ENCODE results near the gene RPS16. TPM values are rescaled to one million over a fixed set of nuclear protein-coding genes. Genes with fewer than 3 reads are reported as not detected.

Gene RPS16
- total and polyA plus RNA-seq, 2 of the 8 experiments (the other 6 are each of a cell fraction or from before 2014, with no cell fraction given), result 2,433 to 7,810 TPM

- H3K4me2 ChIP-seq (ENCODE audit: insufficient read depth in 1 of 2, low read depth in 2 of 2, low read length in 2 of 2), result peak overlapping the region; percentile 63 to 95
- no peaks in the 10 kb centered on the region for H3K27me3 ChIP-seq (replicated peaks in 1 of 4; ENCODE audit: control insufficient read depth in 3 of 4, extremely low read depth in 1 of 4, insufficient read depth in 3 of 4, low read length in 3 of 4)
- H2BK5ac ChIP-seq (ENCODE audit: low read depth, low read length), result peak overlapping the region; percentile 97
- no peaks in the 10 kb centered on the region for H3K79me1 ChIP-seq (ENCODE audit: low read depth, low read length)
- H2BK12ac ChIP-seq (ENCODE audit: low read depth, low read length), result peak overlapping the region; percentile 87
- peaks cover 0 to 5% of the 10 kb centered on the region in 2 experiments for H4K20me1 ChIP-seq (replicated peaks in 1 of 2; ENCODE audit: control insufficient read depth in 1 of 2, insufficient read depth in 2 of 2, low read length in 2 of 2)
- H2BK15ac ChIP-seq (ENCODE audit: low read length), result peak overlapping the region; percentile 81
- no peak overlapping the region for H2AFZ ChIP-seq (ENCODE audit: low read length)
- H4K5ac ChIP-seq (ENCODE audit: insufficient read length, low read depth, low read length), result peak overlapping the region; percentile 92
- no peak for FAIRE-seq
- 4% methylated on average over 24 of the region's 43 CpGs; no CpG with 5 or more reads in 1 of the 2 experiments for WGBS, 2 experiments (ENCODE audit: extremely low coverage in 1 of 2, insufficient coverage in 1 of 2, insufficient read length in 1 of 2, insufficient replicate concordance in 2 of 2, low coverage in 1 of 2, low lambda C conversion rate in 2 of 2, missing lambda C conversion rate in 1 of 2)
- peak overlapping the region; percentile 96 for H4K8ac ChIP-seq (ENCODE audit: extremely low read depth, insufficient read depth, low read length)
- peak overlapping the region; percentile 89 for H3K56ac ChIP-seq (replicated peaks; ENCODE audit: insufficient read length, low read depth, low read length)
- ChIA-PET CTCF (ENCODE audit: partially characterized antibody) (interaction anchor here (0.6 kb wide), 1 partner anchor 55 kb away, joined by 3 read pairs; no protein-coding TSS in a partner anchor), POLR2A (ENCODE audit: partially characterized antibody) (interaction anchor here (0.6 to 14.3 kb wide), 12 partner anchors 8 to 884 kb away, joined by 3 to 234 read pairs (median 4); partner anchors contain the start of genes MED29, PAF1, PLEKHG2 and RPS16)
- H3K4me1 ChIP-seq (replicated peaks in 1 of 4; ENCODE audit: control insufficient read depth in 3 of 4, insufficient read depth in 4 of 4, low read length in 3 of 4), result peaks cover 0 to 38% (median 24%) of the 10 kb centered on the region in 4 experiments; a peak in 6 of 7 replicates
- H3K4ac ChIP-seq (replicated peaks; ENCODE audit: insufficient read length, low read depth, low read length), result peak overlapping the region; percentile 74
- peak; percentile 78 to 80 for DNase-seq (ENCODE audit: low read depth in 1 of 2, low spot score in 2 of 2)
- peaks cover 0 to 16% of the 10 kb centered on the region in 2 experiments; a peak in 1 of 4 replicates for H3K79me2 ChIP-seq (ENCODE audit: control insufficient read depth in 1 of 2, insufficient read depth in 2 of 2, low read length in 2 of 2)
- H2BK20ac ChIP-seq (ENCODE audit: low read length), result no peak overlapping the region
- 0 out of 2 replicates have a peak overlapping the region, but pooled peaks have one; percentile 16 for H2AK5ac ChIP-seq (ENCODE audit: low read depth, low read length)
- H2BK120ac ChIP-seq (replicated peaks; ENCODE audit: low read depth, low read length), result peak overlapping the region; percentile 28
- H4K91ac ChIP-seq (replicated peaks; ENCODE audit: insufficient read length, low read length), result peak overlapping the region; percentile 98
- H3K23me2 ChIP-seq (ENCODE audit: low read depth, low read length), result peaks cover 19% of the 10 kb centered on the region; the same call in 1 of the 2 replicates
- no peak overlapping the region for H3K14ac ChIP-seq (ENCODE audit: insufficient read length)
- H3K18ac ChIP-seq (ENCODE audit: extremely low read depth, low read length), result peak overlapping the region; percentile 95
- no peak overlapping the region for H3K23ac ChIP-seq (ENCODE audit: insufficient read length)
- no peaks in the 10 kb centered on the region for H3K9me3 ChIP-seq (ENCODE audit: insufficient read depth in 2 of 2, low read depth in 1 of 2, low read length in 1 of 2)
- H3K27ac ChIP-seq (ENCODE audit: low read depth, low read length), result peak overlapping the region; percentile 97
- H3K9ac ChIP-seq (replicated peaks in 1 of 4; ENCODE audit: extremely low read depth in 1 of 4, low read depth in 3 of 4, low read length in 3 of 4), result peak overlapping the region; percentile 68 to 81 (median 76)
- H3K4me3 ChIP-seq (ENCODE audit: extremely low read depth in 1 of 4, insufficient read depth in 2 of 4, low read depth in 3 of 4, low read length in 4 of 4), result peak overlapping the region; percentile 35 to 75 (median 57)
- peaks cover 0 to 5% (median 0%) of the 10 kb centered on the region in 4 experiments; a peak in 2 of 8 replicates for H3K36me3 ChIP-seq (ENCODE audit: control insufficient read depth in 2 of 4, insufficient read depth in 4 of 4, low read length in 3 of 4)
- peak; percentile 77 for TF ChIP-seq TAF1 (IDR thresholded peaks at IDR 0.05; ENCODE audit: low read depth, low read length)
- TF ChIP-seq MAFK (IDR thresholded peaks at IDR 0.05; ENCODE audit: low read depth, low read length), result peak; percentile 95
- peak; percentile 48 for TF ChIP-seq TAF7 (optimal IDR thresholded peaks at IDR 0.05; ENCODE audit: borderline replicate concordance, low read depth, low read length)
- TF ChIP-seq TBP (IDR thresholded peaks at IDR 0.05; ENCODE audit: low read depth, low read length), result peak; percentile 64
- 0 out of 2 replicates have a peak, but pooled peaks have one; percentile 15 for TF ChIP-seq KDM1A (IDR thresholded peaks at IDR 0.05; ENCODE audit: borderline replicate concordance, low read length)
- no peak for TF ChIP-seq KDM4A (IDR thresholded peaks at IDR 0.05; ENCODE audit: low read depth, low read length, severe bottlenecking)
- peak in 1 of 2 experiments; percentile 94; a peak in 2 of 3 replicates for TF ChIP-seq POLR2A (IDR thresholded peaks at IDR 0.05; ENCODE audit: control extremely low read depth in 1 of 2, low read depth in 2 of 2, low read length in 2 of 2)
- no peak for TF ChIP-seq SIRT6 (IDR thresholded peaks at IDR 0.05; ENCODE audit: low read length)
- peak; percentile 46; the same call in 1 of the 2 replicates for TF ChIP-seq PHF8 (conservative IDR thresholded peaks at IDR 0.05; ENCODE audit: low read depth, low read length)
- TF ChIP-seq GABPA (IDR thresholded peaks at IDR 0.05; ENCODE audit: borderline replicate concordance, insufficient read depth, low read length), result no peak
Observed at GRCh38 chr19:39403331-39404312, 32.1 kb downstream of the RPS16 start.

All from H1 (cell line).